LNCAP (cell line): Measurements from ENCODE around the gene ZC3H18.

Source experiments
- TF ChIP-seq, protein P1 (sequence below): fragments of 450-650 bp; IDR thresholded peaks from 2 replicates; pipeline ENCODE4 v1.5.1; 2017; ENCODE audit warnings: mild to moderate bottlenecking

ZC3H18 gene

GRCh38 chr16:88539652-88540345 is 30.4 kb upstream of the ZC3H18 start:
- TF ChIP-seq, protein P1, sequence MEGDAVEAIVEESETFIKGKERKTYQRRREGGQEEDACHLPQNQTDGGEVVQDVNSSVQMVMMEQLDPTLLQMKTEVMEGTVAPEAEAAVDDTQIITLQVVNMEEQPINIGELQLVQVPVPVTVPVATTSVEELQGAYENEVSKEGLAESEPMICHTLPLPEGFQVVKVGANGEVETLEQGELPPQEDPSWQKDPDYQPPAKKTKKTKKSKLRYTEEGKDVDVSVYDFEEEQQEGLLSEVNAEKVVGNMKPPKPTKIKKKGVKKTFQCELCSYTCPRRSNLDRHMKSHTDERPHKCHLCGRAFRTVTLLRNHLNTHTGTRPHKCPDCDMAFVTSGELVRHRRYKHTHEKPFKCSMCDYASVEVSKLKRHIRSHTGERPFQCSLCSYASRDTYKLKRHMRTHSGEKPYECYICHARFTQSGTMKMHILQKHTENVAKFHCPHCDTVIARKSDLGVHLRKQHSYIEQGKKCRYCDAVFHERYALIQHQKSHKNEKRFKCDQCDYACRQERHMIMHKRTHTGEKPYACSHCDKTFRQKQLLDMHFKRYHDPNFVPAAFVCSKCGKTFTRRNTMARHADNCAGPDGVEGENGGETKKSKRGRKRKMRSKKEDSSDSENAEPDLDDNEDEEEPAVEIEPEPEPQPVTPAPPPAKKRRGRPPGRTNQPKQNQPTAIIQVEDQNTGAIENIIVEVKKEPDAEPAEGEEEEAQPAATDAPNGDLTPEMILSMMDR: no peak

- TF ChIP-seq, protein P1: no peak
Measured at GRCh38 chr16:88540346-88540977, 29.7 kb upstream of the ZC3H18 start.

DNA sequence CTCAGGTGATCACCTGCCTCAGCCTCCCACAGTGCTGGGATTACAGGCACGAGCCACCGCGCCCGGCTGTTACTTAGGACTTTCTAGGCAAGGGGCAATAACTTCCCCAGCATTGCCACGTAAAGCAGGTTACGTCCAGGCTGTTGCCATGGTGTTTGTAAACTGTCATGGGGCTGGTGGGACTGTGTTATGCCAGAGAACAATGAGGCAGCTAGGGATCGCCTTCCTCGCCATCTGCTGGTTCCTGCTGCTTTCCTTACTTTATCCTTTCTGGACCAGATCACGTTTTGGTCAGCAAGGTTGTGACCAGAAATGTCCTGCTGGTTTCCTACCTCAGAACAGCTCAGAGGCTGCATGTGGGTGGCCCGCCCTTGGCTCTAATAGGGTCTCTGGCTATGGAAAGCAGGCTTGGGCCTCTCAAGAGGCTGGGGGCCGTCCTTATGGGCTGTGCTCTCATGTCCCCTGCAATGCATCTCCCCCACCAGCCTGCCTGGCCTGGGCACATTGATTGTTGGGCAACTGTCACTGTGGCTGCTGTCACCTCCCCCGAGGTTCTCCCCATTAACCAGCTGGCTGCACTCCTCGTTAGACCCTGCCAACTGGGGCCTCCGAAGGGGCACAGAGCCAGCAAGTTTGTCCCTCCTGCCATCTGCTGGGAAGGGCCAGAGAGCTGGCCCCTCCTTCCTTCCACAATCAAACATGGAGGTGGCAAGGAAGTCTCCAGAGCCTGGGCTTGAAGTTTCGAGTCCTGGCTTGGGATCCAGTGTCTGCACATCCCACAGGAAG is 28.2 kb upstream of the ZC3H18 start:
- TF ChIP-seq, protein P1: no peak

GRCh38 chr16:88543230-88543813 is 26.9 kb upstream of the ZC3H18 start:
- TF ChIP-seq, protein P1: no peak

- TF ChIP-seq, protein P1: no peak
Measured at GRCh38 chr16:88545781-88546180, 24.4 kb upstream of the ZC3H18 start.

GRCh38 chr16:88548131-88548874 is 21.9 kb upstream of the ZC3H18 start:
- TF ChIP-seq, protein P1: no peak

DNA sequence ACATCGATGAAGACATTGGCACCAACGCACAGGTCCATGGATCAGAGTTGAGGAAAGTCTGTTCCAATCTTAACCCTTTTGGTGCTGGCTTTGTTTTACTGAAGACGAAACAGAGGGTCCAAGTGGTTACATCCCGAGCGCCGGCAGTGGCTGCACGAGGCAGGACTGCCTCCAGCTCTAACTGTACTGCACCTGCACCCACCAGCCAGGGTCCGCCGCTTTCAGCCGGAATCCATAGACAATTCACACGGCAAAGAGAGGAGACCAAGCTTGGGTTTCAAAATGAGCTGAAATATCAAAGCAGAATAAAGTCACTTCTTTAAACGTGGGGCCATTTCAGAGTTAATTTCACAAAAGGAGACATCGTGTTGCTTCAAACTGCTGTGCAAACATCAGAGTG is 21.2 kb upstream of the ZC3H18 start:
- TF ChIP-seq, protein P1: no peak
